ENCODE measurements around the gene GNG3. TPM values are rescaled to one million over a fixed set of nuclear protein-coding genes. Genes with fewer than 3 reads are reported as not detected.

Gene GNG3
- total RNA-seq, 1 donor from 2014 or later = not detected

GRCh38 chr11:62666259-62666926, 41.1 kb upstream of the GNG3 start:
- Histone ChIP-seq H3K9me3 (no peaks in the 10 kb centered on the region), H3K4me1 (peaks cover 15 to 23% of the 10 kb centered on the region in 2 donors), H3K27ac (peak overlapping the region; percentile 80 to 89), H3K36me3 (peaks cover 3 to 11% of the 10 kb centered on the region in 2 donors), H3K4me3 (peak overlapping the region; percentile 71 to 93), H3K27me3 (no peaks in the 10 kb centered on the region)
- intact Hi-C loops (cut with DNase I) = no loop called here
- no peak for TF ChIP-seq CTCF (IDR thresholded peaks at IDR 0.05)
- no peak for DNase-seq (ENCODE audit: low spot score in 2 of 2)

- Histone ChIP-seq H3K4me3 (no peak overlapping the region), H3K4me1 (peaks cover 16 to 23% of the 10 kb centered on the region in 2 donors), H3K36me3 (peaks cover 3 to 8% of the 10 kb centered on the region in 2 donors), H3K9me3 (no peaks in the 10 kb centered on the region), H3K27me3 (no peaks in the 10 kb centered on the region), H3K27ac (no peak overlapping the region)
- no peak for DNase-seq (ENCODE audit: low spot score in 2 of 2)
- TF ChIP-seq CTCF (IDR thresholded peaks at IDR 0.05) = no peak
- intact Hi-C loops (cut with DNase I) = no loop called here
Measured at GRCh38 chr11:62667460-62667859, 40.0 kb upstream of the GNG3 start.

GRCh38 chr11:62669420-62670161, 37.9 kb upstream of the GNG3 start:
- Histone ChIP-seq H3K27ac (no peak overlapping the region), H3K36me3 (peaks cover 0 to 8% of the 10 kb centered on the region in 2 donors), H3K9me3 (no peaks in the 10 kb centered on the region), H3K27me3 (no peaks in the 10 kb centered on the region), H3K4me1 (peaks cover 20 to 29% of the 10 kb centered on the region in 2 donors), H3K4me3 (no peak overlapping the region)
- no peak for TF ChIP-seq CTCF (IDR thresholded peaks at IDR 0.05)
- intact Hi-C loops (cut with DNase I) = no loop called here
- no peak for DNase-seq (ENCODE audit: low spot score in 2 of 2)

- Histone ChIP-seq H3K4me3 (peak overlapping the region; percentile 78 to 83), H3K27ac (peak overlapping the region; percentile 71 to 85), H3K9me3 (no peaks in the 10 kb centered on the region), H3K36me3 (peaks cover 10 to 17% of the 10 kb centered on the region in 2 donors), H3K4me1 (peaks cover 20 to 25% of the 10 kb centered on the region in 2 donors), H3K27me3 (no peaks in the 10 kb centered on the region)
- no peak for TF ChIP-seq CTCF (IDR thresholded peaks at IDR 0.05)
- intact Hi-C loops (cut with DNase I) = no loop called here
- no peak for DNase-seq (ENCODE audit: low spot score in 2 of 2)
Measured at GRCh38 chr11:62671236-62671607, 36.3 kb upstream of the GNG3 start.

- peaks cover 15 to 23% of the 10 kb centered on the region in 2 donors for H3K36me3 ChIP-seq
- H3K27me3 ChIP-seq = no peaks in the 10 kb centered on the region
- H3K9me3 ChIP-seq = no peaks in the 10 kb centered on the region
- peak within 1 kb of the TSS; percentile 78 to 83 for H3K4me3 ChIP-seq
- peak in 1 of 3 experiments; percentile 3 for TF ChIP-seq CTCF (IDR thresholded peaks at IDR 0.05)
- peaks cover 15 to 19% of the 10 kb centered on the region in 2 donors for H3K4me1 ChIP-seq
- peak in 1 of 2 donors; percentile 86 for DNase-seq (ENCODE audit: low spot score in 2 of 2)
- peak within 1 kb of the TSS; percentile 71 to 85 for H3K27ac ChIP-seq
- intact Hi-C loops (cut with DNase I) = no loop called here
Measured at GRCh38 chr11:62671608-62672389, 35.7 kb upstream of the GNG3 start, which contains the start of the genes LBHD1 and UQCC3. LBHD1 (minus strand) TSS chr11:62672267; CDS start chr11:62670031, 2,236 bp downstream. UQCC3 (plus strand) TSS chr11:62671673; CDS start chr11:62671746, 73 bp downstream.
